ENCODE data around the gene SMIM5. TPM values are rescaled to one million over a fixed set of nuclear protein-coding genes. Genes with fewer than 3 reads are reported as not detected.

Gene SMIM5
- total and polyA plus RNA-seq, 2 donors (not counting 3 experiments of a cell fraction or from before 2014, with no cell fraction given) = not detected

- ChIA-PET POLR2A (no interaction called here), CTCF (interaction anchor here (1.0 to 4.9 kb wide), 2 partner anchors 10 to 75 kb away, joined by 4 to 29 read pairs; partner anchors contain the start of gene TSEN54)
- Histone ChIP-seq H3K27ac (ENCODE audit: insufficient read depth, low read depth, low read length) (no peak overlapping the region), H3K36me3 (ENCODE audit: control insufficient read depth in 2 of 2, extremely low read depth in 1 of 2, insufficient read depth in 2 of 2, low read length in 2 of 2) (no peaks in the 10 kb centered on the region), H3K4me3 (replicated peaks in 1 of 3; ENCODE audit: insufficient read depth in 1 of 3, low read depth in 1 of 3, low read length in 3 of 3) (no peak overlapping the region), H4K20me1 (replicated peaks; ENCODE audit: control insufficient read depth, extremely low read depth, insufficient read depth, low read length) (no peaks in the 10 kb centered on the region), H3K9ac (replicated peaks; ENCODE audit: extremely low read depth, insufficient read depth, low read length) (no peak overlapping the region), H3K4me1 (ENCODE audit: control insufficient read depth, extremely low read depth, insufficient read depth, low read length) (peaks cover 3% of the 10 kb centered on the region), H3K9me3 (replicated peaks; ENCODE audit: control insufficient read depth, insufficient read depth, low read length) (no peaks in the 10 kb centered on the region), H3K27me3 (ENCODE audit: control insufficient read depth in 2 of 2, insufficient read depth in 2 of 2, low read length in 2 of 2) (no peaks in the 10 kb centered on the region), H2AFZ (ENCODE audit: low read depth, low read length) (no peak overlapping the region), H3K79me2 (ENCODE audit: control insufficient read depth, insufficient read depth, low read length) (no peaks in the 10 kb centered on the region), H3K4me2 (ENCODE audit: insufficient read depth, low read length) (no peak overlapping the region), H3K9me1 (replicated peaks; ENCODE audit: control insufficient read depth, extremely low read depth, insufficient read depth, low read length) (no peaks in the 10 kb centered on the region)
- intact Hi-C loops (cut with micrococcal nuclease) (no loop called here), dilution Hi-C loops (cut with MboI; ENCODE audit: extremely low pct_ligation_motif_present, low sequenced_read_pairs) (no loop called here)
- TF ChIP-seq CTCF (IDR thresholded peaks at IDR 0.05; ENCODE audit: extremely low read depth in 1 of 2, insufficient read depth in 1 of 2, low read depth in 1 of 2, low read length in 2 of 2) (no peak), POLR2AphosphoS5 (IDR thresholded peaks at IDR 0.05; ENCODE audit: insufficient read depth, low read depth, low read length) (no peak), MYC (IDR thresholded peaks at IDR 0.05; ENCODE audit: low read depth, low read length) (no peak), JUN (IDR thresholded peaks at IDR 0.05; ENCODE audit: borderline replicate concordance, insufficient read depth, insufficient read length, low read depth) (no peak), GATA2 (IDR thresholded peaks at IDR 0.05; ENCODE audit: insufficient read depth, insufficient read length, low read depth, low read length) (no peak), MAX (IDR thresholded peaks at IDR 0.05; ENCODE audit: insufficient read depth, insufficient read length) (no peak), POLR2A (IDR thresholded peaks at IDR 0.05; ENCODE audit: low read depth, low read length) (no peak)
- BruUV-seq (replicated peaks) = no TSS peak
- DNase-seq (ENCODE audit: low read depth, low spot score) = no peak
- no peak for FAIRE-seq
Measured at GRCh38 chr17:75591722-75592302, 41.4 kb upstream of the SMIM5 start.
